HEK293 (cell line): ENCODE data around the gene PITX1.

Experiments used
- CTCF ChIA-PET: fragments of 350-600 bp; formaldehyde crosslinking; extraction: SDS; loops from one replicate; lab custom pipeline; 2021; ENCODE audit warnings: antibody characterized with exemption; lab: Yijun Ruan, JAX
- POLR2A ChIA-PET: fragments of 300-600 bp; formaldehyde crosslinking; extraction: SDS; loops from one replicate; lab custom pipeline; 2020; ENCODE audit warnings: antibody characterized with exemption, inconsistent platforms; lab: Yijun Ruan, JAX
- H3K27ac ChIP-seq: fragments of 200-500 bp; sonication (Bioruptor generic); 2 replicates; pipeline ENCODE4 v1.5.1; 2014; ENCODE audit warnings: low read depth, low read length, control low read depth, inconsistent platforms; ENCODE audit errors: extremely low read depth
- H3K36me3 ChIP-seq, 2 experiments: fragments of 200-500 bp in 1 of 2; sonication (Bioruptor generic) in 1 of 2; 1 replicate in 1 of 2; 2 replicates in 1 of 2; pipeline ENCODE4 v1.5.1; 2014 to 2017; ENCODE audit warnings: inconsistent platforms in 2 of 2, low read length in 2 of 2; ENCODE audit not compliant: control insufficient read depth in 2 of 2, insufficient read depth in 1 of 2
- H3K4me1 ChIP-seq: fragments of 200-500 bp; sonication (Bioruptor generic); 2 replicates; pipeline ENCODE4 v1.5.1; 2014; ENCODE audit warnings: mild to moderate bottlenecking, low read length, inconsistent platforms; ENCODE audit not compliant: control insufficient read depth, insufficient read depth
- H3K4me3 ChIP-seq: 2 replicates; pipeline ENCODE4 v1.5.1; 2011; ENCODE audit warnings: low read depth, mild to moderate bottlenecking, control low read depth, low read length, moderate library complexity
- H3K9me3 ChIP-seq: fragments of 200-500 bp; sonication (Bioruptor generic); 2 replicates; pipeline ENCODE4 v1.5.1; 2014; ENCODE audit warnings: low read depth, low read length, inconsistent platforms; ENCODE audit not compliant: control insufficient read depth, insufficient read depth
- MEIS1 ChIP-seq: sonication (generic); formaldehyde crosslinking; IDR thresholded peaks from 2 replicates; pipeline ENCODE4 v1.8.1; 2022; ENCODE audit warnings: missing genetic modification reagents, mild to moderate bottlenecking, borderline replicate concordance
- ZEB2 ChIP-seq: fragments of 450-650 bp; formaldehyde crosslinking; IDR thresholded peaks from 2 replicates; pipeline ENCODE4 v1.5.1; 2016; ENCODE audit warnings: missing biosample characterization, missing genetic modification characterization
- ZNF121 ChIP-seq: fragments of 450-650 bp; formaldehyde crosslinking; IDR thresholded peaks from 2 replicates; pipeline ENCODE4 v1.5.1; 2016; ENCODE audit warnings: missing biosample characterization, missing genetic modification characterization
- ZNF324 ChIP-seq: fragments of 450-650 bp; formaldehyde crosslinking; IDR thresholded peaks from 2 replicates; pipeline ENCODE4 v1.5.1; 2016; ENCODE audit warnings: missing biosample characterization, missing genetic modification characterization
- ZNF350 ChIP-seq: fragments of 450-650 bp; formaldehyde crosslinking; IDR thresholded peaks from 2 replicates; pipeline ENCODE4 v1.5.0; 2017; ENCODE audit warnings: missing biosample characterization, mild to moderate bottlenecking, missing genetic modification characterization
- ZNF514 ChIP-seq: fragments of 450-650 bp; formaldehyde crosslinking; IDR thresholded peaks from 2 replicates; pipeline ENCODE4 v1.5.1; 2016; ENCODE audit warnings: missing biosample characterization, missing genetic modification characterization
- ZNF529 ChIP-seq: fragments of 450-650 bp; formaldehyde crosslinking; IDR thresholded peaks from 2 replicates; pipeline ENCODE4 v1.5.1; 2017; ENCODE audit warnings: missing genetic modification characterization, missing biosample characterization; ENCODE audit not compliant: insufficient replicate concordance
- ZNF548 ChIP-seq: fragments of 450-650 bp; formaldehyde crosslinking; IDR thresholded peaks from 2 replicates; pipeline ENCODE4 v1.5.1; 2016; ENCODE audit warnings: missing biosample characterization, missing genetic modification characterization
- ZNF768 ChIP-seq: fragments of 450-650 bp; formaldehyde crosslinking; IDR thresholded peaks from 2 replicates; pipeline ENCODE4 v1.5.1; 2018; ENCODE audit warnings: missing biosample characterization, mild to moderate bottlenecking, missing genetic modification characterization
- ZNF843 ChIP-seq: fragments of 450-650 bp; formaldehyde crosslinking; IDR thresholded peaks from 2 replicates; pipeline ENCODE4 v1.5.1; 2016; ENCODE audit warnings: missing biosample characterization, missing genetic modification characterization
- ZSCAN16 ChIP-seq: fragments of 450-650 bp; formaldehyde crosslinking; IDR thresholded peaks from 2 replicates; pipeline ENCODE4 v1.5.1; 2016; ENCODE audit warnings: missing biosample characterization, missing genetic modification characterization
- TF ChIP-seq, protein P1 (sequence below): fragments of 450-650 bp; formaldehyde crosslinking; IDR thresholded peaks from 2 replicates; pipeline ENCODE4 v1.5.0; 2017; ENCODE audit warnings: missing biosample characterization, missing genetic modification characterization, borderline replicate concordance
- TF ChIP-seq, protein P2 (sequence below): fragments of 450-650 bp; formaldehyde crosslinking; IDR thresholded peaks from 2 replicates; pipeline ENCODE4 v1.5.1; 2016; ENCODE audit warnings: missing biosample characterization, missing genetic modification characterization, borderline replicate concordance
- TF ChIP-seq, protein P3 (sequence below): fragments of 450-650 bp; formaldehyde crosslinking; IDR thresholded peaks from 2 replicates; pipeline ENCODE4 v1.5.1; 2016; ENCODE audit warnings: missing biosample characterization, missing genetic modification characterization
- TF ChIP-seq, protein P4 (sequence below): fragments of 450-650 bp; formaldehyde crosslinking; IDR thresholded peaks from 2 replicates; pipeline ENCODE4 v1.5.1; 2016; ENCODE audit warnings: missing biosample characterization, missing genetic modification characterization
- TF ChIP-seq, protein P5 (sequence below): fragments of 450-650 bp; formaldehyde crosslinking; IDR thresholded peaks from 2 replicates; pipeline ENCODE4 v1.5.1; 2016; ENCODE audit warnings: missing biosample characterization, missing genetic modification characterization

Gene PITX1

DNA sequence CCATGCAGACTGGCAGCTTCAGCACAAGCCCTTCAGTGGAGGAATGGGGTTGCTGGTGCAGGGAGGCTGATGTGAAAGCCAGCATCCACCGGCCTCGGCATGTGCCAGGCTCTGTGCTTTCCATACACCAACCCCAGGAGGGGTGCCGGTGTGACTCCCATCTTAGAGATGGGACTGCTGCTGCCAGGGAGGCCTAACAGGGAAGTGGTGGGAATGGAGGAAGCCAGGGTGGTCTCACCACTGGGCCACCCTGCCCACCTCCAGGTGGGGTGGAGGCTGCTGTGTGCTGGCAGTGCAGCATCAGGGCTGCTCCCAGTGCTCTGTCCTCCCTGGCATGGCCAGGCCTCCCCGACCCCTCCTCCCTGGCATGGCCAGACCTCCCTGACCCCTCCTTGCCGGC, 32.8 kb upstream of the PITX1 start:
- no peaks in the 10 kb centered on the region for H3K4me1 ChIP-seq
- no peak overlapping the region for H3K4me3 ChIP-seq
- no peaks in the 10 kb centered on the region for H3K9me3 ChIP-seq
- no peaks in the 10 kb centered on the region for H3K36me3 ChIP-seq
- H3K27ac ChIP-seq: no peak overlapping the region
- TF ChIP-seq ZNF121 (tag by site-specific recombination) (no peak), ZEB2 (no peak), ZNF548 (no peak), ZNF529 (no peak), ZNF843 (tag by site-specific recombination) (no peak), MEIS1 (no peak), ZSCAN16 (tag by site-specific recombination) (no peak), ZNF514 (tag by site-specific recombination) (no peak), ZNF324 (tag by site-specific recombination) (no peak), ZNF350 (tag by site-specific recombination) (no peak), ZNF768 (tag by site-specific recombination) (no peak)
- TF ChIP-seq, protein P1, sequence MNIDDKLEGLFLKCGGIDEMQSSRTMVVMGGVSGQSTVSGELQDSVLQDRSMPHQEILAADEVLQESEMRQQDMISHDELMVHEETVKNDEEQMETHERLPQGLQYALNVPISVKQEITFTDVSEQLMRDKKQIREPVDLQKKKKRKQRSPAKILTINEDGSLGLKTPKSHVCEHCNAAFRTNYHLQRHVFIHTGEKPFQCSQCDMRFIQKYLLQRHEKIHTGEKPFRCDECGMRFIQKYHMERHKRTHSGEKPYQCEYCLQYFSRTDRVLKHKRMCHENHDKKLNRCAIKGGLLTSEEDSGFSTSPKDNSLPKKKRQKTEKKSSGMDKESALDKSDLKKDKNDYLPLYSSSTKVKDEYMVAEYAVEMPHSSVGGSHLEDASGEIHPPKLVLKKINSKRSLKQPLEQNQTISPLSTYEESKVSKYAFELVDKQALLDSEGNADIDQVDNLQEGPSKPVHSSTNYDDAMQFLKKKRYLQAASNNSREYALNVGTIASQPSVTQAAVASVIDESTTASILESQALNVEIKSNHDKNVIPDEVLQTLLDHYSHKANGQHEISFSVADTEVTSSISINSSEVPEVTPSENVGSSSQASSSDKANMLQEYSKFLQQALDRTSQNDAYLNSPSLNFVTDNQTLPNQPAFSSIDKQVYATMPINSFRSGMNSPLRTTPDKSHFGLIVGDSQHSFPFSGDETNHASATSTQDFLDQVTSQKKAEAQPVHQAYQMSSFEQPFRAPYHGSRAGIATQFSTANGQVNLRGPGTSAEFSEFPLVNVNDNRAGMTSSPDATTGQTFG (tag by site-specific recombination): no peak
- TF ChIP-seq, protein P2, sequence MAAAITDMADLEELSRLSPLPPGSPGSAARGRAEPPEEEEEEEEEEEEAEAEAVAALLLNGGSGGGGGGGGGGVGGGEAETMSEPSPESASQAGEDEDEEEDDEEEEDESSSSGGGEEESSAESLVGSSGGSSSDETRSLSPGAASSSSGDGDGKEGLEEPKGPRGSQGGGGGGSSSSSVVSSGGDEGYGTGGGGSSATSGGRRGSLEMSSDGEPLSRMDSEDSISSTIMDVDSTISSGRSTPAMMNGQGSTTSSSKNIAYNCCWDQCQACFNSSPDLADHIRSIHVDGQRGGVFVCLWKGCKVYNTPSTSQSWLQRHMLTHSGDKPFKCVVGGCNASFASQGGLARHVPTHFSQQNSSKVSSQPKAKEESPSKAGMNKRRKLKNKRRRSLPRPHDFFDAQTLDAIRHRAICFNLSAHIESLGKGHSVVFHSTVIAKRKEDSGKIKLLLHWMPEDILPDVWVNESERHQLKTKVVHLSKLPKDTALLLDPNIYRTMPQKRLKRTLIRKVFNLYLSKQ: no peak
- TF ChIP-seq, protein P3, sequence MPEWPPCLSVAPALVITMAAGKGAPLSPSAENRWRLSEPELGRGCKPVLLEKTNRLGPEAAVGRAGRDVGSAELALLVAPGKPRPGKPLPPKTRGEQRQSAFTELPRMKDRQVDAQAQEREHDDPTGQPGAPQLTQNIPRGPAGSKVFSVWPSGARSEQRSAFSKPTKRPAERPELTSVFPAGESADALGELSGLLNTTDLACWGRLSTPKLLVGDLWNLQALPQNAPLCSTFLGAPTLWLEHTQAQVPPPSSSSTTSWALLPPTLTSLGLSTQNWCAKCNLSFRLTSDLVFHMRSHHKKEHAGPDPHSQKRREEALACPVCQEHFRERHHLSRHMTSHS: no peak
- TF ChIP-seq, protein P4, sequence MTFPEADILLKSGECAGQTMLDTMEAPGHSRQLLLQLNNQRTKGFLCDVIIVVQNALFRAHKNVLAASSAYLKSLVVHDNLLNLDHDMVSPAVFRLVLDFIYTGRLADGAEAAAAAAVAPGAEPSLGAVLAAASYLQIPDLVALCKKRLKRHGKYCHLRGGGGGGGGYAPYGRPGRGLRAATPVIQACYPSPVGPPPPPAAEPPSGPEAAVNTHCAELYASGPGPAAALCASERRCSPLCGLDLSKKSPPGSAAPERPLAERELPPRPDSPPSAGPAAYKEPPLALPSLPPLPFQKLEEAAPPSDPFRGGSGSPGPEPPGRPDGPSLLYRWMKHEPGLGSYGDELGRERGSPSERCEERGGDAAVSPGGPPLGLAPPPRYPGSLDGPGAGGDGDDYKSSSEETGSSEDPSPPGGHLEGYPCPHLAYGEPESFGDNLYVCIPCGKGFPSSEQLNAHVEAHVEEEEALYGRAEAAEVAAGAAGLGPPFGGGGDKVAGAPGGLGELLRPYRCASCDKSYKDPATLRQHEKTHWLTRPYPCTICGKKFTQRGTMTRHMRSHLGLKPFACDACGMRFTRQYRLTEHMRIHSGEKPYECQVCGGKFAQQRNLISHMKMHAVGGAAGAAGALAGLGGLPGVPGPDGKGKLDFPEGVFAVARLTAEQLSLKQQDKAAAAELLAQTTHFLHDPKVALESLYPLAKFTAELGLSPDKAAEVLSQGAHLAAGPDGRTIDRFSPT: no peak
- TF ChIP-seq, protein P5, sequence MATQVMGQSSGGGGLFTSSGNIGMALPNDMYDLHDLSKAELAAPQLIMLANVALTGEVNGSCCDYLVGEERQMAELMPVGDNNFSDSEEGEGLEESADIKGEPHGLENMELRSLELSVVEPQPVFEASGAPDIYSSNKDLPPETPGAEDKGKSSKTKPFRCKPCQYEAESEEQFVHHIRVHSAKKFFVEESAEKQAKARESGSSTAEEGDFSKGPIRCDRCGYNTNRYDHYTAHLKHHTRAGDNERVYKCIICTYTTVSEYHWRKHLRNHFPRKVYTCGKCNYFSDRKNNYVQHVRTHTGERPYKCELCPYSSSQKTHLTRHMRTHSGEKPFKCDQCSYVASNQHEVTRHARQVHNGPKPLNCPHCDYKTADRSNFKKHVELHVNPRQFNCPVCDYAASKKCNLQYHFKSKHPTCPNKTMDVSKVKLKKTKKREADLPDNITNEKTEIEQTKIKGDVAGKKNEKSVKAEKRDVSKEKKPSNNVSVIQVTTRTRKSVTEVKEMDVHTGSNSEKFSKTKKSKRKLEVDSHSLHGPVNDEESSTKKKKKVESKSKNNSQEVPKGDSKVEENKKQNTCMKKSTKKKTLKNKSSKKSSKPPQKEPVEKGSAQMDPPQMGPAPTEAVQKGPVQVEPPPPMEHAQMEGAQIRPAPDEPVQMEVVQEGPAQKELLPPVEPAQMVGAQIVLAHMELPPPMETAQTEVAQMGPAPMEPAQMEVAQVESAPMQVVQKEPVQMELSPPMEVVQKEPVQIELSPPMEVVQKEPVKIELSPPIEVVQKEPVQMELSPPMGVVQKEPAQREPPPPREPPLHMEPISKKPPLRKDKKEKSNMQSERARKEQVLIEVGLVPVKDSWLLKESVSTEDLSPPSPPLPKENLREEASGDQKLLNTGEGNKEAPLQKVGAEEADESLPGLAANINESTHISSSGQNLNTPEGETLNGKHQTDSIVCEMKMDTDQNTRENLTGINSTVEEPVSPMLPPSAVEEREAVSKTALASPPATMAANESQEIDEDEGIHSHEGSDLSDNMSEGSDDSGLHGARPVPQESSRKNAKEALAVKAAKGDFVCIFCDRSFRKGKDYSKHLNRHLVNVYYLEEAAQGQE (tag by site-specific recombination): no peak
- CTCF ChIA-PET: no interaction called here
- POLR2A ChIA-PET: no interaction called here
